WTC11 (cell line): ENCODE data around the gene CAMTA1. TPM values are rescaled to one million over a fixed set of nuclear protein-coding genes. Genes with fewer than 3 reads are reported as not detected.

Experiments used
- ATAC-seq: fragments of 200-7000 bp; cut with Tn5 transposase; 2 replicates; pipeline ENCODE4 v1.10.0; 2021; ENCODE audit warnings: mild to moderate bottlenecking, moderate library complexity
- CTCF ChIA-PET: fragments of 300-600 bp; sonication (Branson Sonifier 250); formaldehyde crosslinking; loops from one replicate; lab custom pipeline; 2021; ENCODE audit warnings: antibody characterized with exemption; lab: Charles Lee
- POLR2A ChIA-PET: fragments of 350-600 bp; sonication (Branson Sonifier 250); formaldehyde crosslinking; loops from one replicate; lab custom pipeline; 2021; ENCODE audit warnings: antibody characterized with exemption; lab: Charles Lee
- DNase-seq: peaks from one replicate; pipeline ENCODE4 v3.0.0; 2021; ENCODE audit warnings: low spot score
- H3K27ac Mint-ChIP-seq: 2 replicates; pipeline ENCODE4 v1.8.0; 2021; ENCODE audit warnings: mixed read lengths
- H3K27me3 Mint-ChIP-seq: 2 replicates; pipeline ENCODE4 v1.8.0; 2021; ENCODE audit warnings: low read depth, mild to moderate bottlenecking, moderate library complexity, mixed read lengths
- H3K36me3 Mint-ChIP-seq: 2 replicates; pipeline ENCODE4 v1.8.0; 2021; ENCODE audit warnings: mixed read lengths
- H3K4me1 Mint-ChIP-seq: 2 replicates; pipeline ENCODE4 v1.8.0; 2022; ENCODE audit warnings: mixed read lengths
- H3K4me3 Mint-ChIP-seq: 2 replicates; pipeline ENCODE4 v1.8.0; 2021; ENCODE audit warnings: mild to moderate bottlenecking, moderate library complexity, mixed read lengths
- H3K9me3 Mint-ChIP-seq: 2 replicates; pipeline ENCODE4 v1.8.0; 2021; ENCODE audit warnings: mixed read lengths
- ATF2 ChIP-seq: sonication (generic); formaldehyde crosslinking; IDR thresholded peaks from 2 replicates; pipeline ENCODE4 v1.8.1; 2022; ENCODE audit warnings: low read depth, missing genetic modification reagents, borderline replicate concordance
- CDX4 ChIP-seq: fragments of 250-450 bp; sonication (Bioruptor Pico); IDR thresholded peaks from 2 replicates; pipeline ENCODE4 v1.9.0; 2021; ENCODE audit warnings: moderate library complexity, mild to moderate bottlenecking, inconsistent platforms, borderline replicate concordance
- CREM ChIP-seq: sonication (generic); formaldehyde crosslinking; IDR thresholded peaks from 2 replicates; pipeline ENCODE4 v1.8.1; 2022; ENCODE audit warnings: mild to moderate bottlenecking, missing genetic modification reagents, moderate library complexity
- ETV6 ChIP-seq: sonication (generic); formaldehyde crosslinking; IDR thresholded peaks from 2 replicates; pipeline ENCODE4 v1.8.1; 2022; ENCODE audit warnings: mild to moderate bottlenecking, missing genetic modification reagents
- FOXJ3 ChIP-seq: sonication (generic); formaldehyde crosslinking; IDR thresholded peaks from 2 replicates; pipeline ENCODE4 v1.9.0; 2021; ENCODE audit warnings: missing genetic modification reagents, mild to moderate bottlenecking, borderline replicate concordance
- FOXK1 ChIP-seq: sonication (generic); formaldehyde crosslinking; IDR thresholded peaks from 2 replicates; pipeline ENCODE4 v1.8.0; 2022; ENCODE audit warnings: mild to moderate bottlenecking, moderate library complexity, missing genetic modification reagents
- FOXP1 ChIP-seq: sonication (generic); formaldehyde crosslinking; IDR thresholded peaks from 2 replicates; pipeline ENCODE4 v1.8.0; 2022; ENCODE audit warnings: missing genetic modification reagents, mild to moderate bottlenecking, moderate library complexity, borderline replicate concordance
- HMGA2 ChIP-seq: fragments of 250-450 bp; sonication (Bioruptor Pico); IDR thresholded peaks from 2 replicates; pipeline ENCODE4 v1.4.0; 2021; ENCODE audit warnings: mild to moderate bottlenecking, moderate library complexity
- IRF2 ChIP-seq: sonication (generic); formaldehyde crosslinking; IDR thresholded peaks from 2 replicates; pipeline ENCODE4 v1.8.0; 2022; ENCODE audit warnings: low read depth, missing genetic modification reagents, borderline replicate concordance
- KAT7 ChIP-seq: sonication (generic); formaldehyde crosslinking; IDR thresholded peaks from 2 replicates; pipeline ENCODE4 v1.8.1; 2023; ENCODE audit warnings: missing genetic modification reagents, mild to moderate bottlenecking, borderline replicate concordance
- MAX ChIP-seq: sonication (generic); formaldehyde crosslinking; IDR thresholded peaks from 2 replicates; pipeline ENCODE4 v1.8.0; 2022; ENCODE audit warnings: mild to moderate bottlenecking, missing genetic modification reagents
- MXD4 ChIP-seq: fragments of 250-450 bp; sonication (Bioruptor Pico); IDR thresholded peaks from 2 replicates; pipeline ENCODE4 v1.8.0; 2021; ENCODE audit warnings: mild to moderate bottlenecking, moderate library complexity, borderline replicate concordance
- MYBL2 ChIP-seq: sonication (generic); formaldehyde crosslinking; IDR thresholded peaks from 2 replicates; pipeline ENCODE4 v1.8.1; 2023; ENCODE audit warnings: mild to moderate bottlenecking, moderate library complexity, missing genetic modification reagents
- NFE2L1 ChIP-seq: sonication (generic); formaldehyde crosslinking; IDR thresholded peaks from 2 replicates; pipeline ENCODE4 v1.8.1; 2023; ENCODE audit warnings: missing genetic modification reagents
- OVOL2 ChIP-seq: fragments of 250-450 bp; sonication (Bioruptor Pico); IDR thresholded peaks from 2 replicates; pipeline ENCODE4 v1.9.0; 2021; ENCODE audit warnings: mild to moderate bottlenecking, borderline replicate concordance
- RELA ChIP-seq: sonication (generic); formaldehyde crosslinking; IDR thresholded peaks from 2 replicates; pipeline ENCODE4 v1.8.1; 2022; ENCODE audit warnings: missing genetic modification reagents, mild to moderate bottlenecking, borderline replicate concordance
- RORB ChIP-seq: fragments of 250-450 bp; sonication (Bioruptor Pico); IDR thresholded peaks from 2 replicates; pipeline ENCODE4 v1.9.0; 2021; ENCODE audit warnings: mild to moderate bottlenecking
- SMAD3 ChIP-seq: sonication (generic); formaldehyde crosslinking; IDR thresholded peaks from 2 replicates; pipeline ENCODE4 v1.8.0; 2022; ENCODE audit warnings: missing genetic modification reagents, mild to moderate bottlenecking, borderline replicate concordance
- SP1 ChIP-seq: sonication (generic); formaldehyde crosslinking; conservative IDR thresholded peaks from 2 replicates; pipeline ENCODE4 v1.8.1; 2022; ENCODE audit warnings: missing genetic modification reagents
- USF1 ChIP-seq: sonication (generic); formaldehyde crosslinking; IDR thresholded peaks from 2 replicates; pipeline ENCODE4 v1.8.0; 2022; ENCODE audit warnings: mild to moderate bottlenecking, missing genetic modification reagents
- ZBTB21 ChIP-seq: sonication (generic); formaldehyde crosslinking; IDR thresholded peaks from 2 replicates; pipeline ENCODE4 v1.8.1; 2023; ENCODE audit warnings: mild to moderate bottlenecking, missing genetic modification reagents, borderline replicate concordance
- ZNF396 ChIP-seq: fragments of 250-450 bp; sonication (Bioruptor Pico); IDR thresholded peaks from 2 replicates; pipeline ENCODE4 v1.8.0; 2021; ENCODE audit warnings: mild to moderate bottlenecking, moderate library complexity, borderline replicate concordance
- ZNF416 ChIP-seq: fragments of 250-450 bp; sonication (Bioruptor Pico); IDR thresholded peaks from 2 replicates; pipeline ENCODE4 v1.9.0; 2021; ENCODE audit warnings: mild to moderate bottlenecking, inconsistent platforms
- ZNF423 ChIP-seq: fragments of 250-450 bp; sonication (Bioruptor Pico); IDR thresholded peaks from 2 replicates; pipeline ENCODE4 v2.1.2; 2022; ENCODE audit warnings: mild to moderate bottlenecking, moderate library complexity
- total RNA-seq: library from RNA; stranded (reverse); gene quantifications from 3 replicates; pipeline ENCODE4 v1.2.3, GENCODE V29; 2021

CAMTA1 gene
- total RNA-seq, 1 experiment from 2014 or later: 86.4 TPM

GRCh38 chr1:7113822-7114221 lies 328.6 kb downstream of the CAMTA1 start:
- DNase-seq: no peak
- H3K27me3 Mint-ChIP-seq: no peaks in the 10 kb centered on the region
- CTCF ChIA-PET: no interaction called here
- H3K4me3 Mint-ChIP-seq: no peak overlapping the region
- no peak for TF ChIP-seq MAX (CRISPR knock-in tag)
- TF ChIP-seq ZNF396 (CRISPR knock-in tag): no peak
- no peak for TF ChIP-seq FOXJ3
- no peak for TF ChIP-seq HMGA2
- peaks cover 19% of the 10 kb centered on the region for H3K9me3 Mint-ChIP-seq
- H3K27ac Mint-ChIP-seq: no peak overlapping the region
- peaks cover 17% of the 10 kb centered on the region for H3K4me1 Mint-ChIP-seq
- POLR2A ChIA-PET: no interaction called here
- ATAC-seq: no peak
- H3K36me3 Mint-ChIP-seq: peaks cover 13% of the 10 kb centered on the region

GRCh38 chr1:7116001-7116400 lies 330.7 kb downstream of the CAMTA1 start:
- CTCF ChIA-PET: interaction anchor here (0.6 kb wide), 1 partner anchor 76 kb away, joined by 3 read pairs; no protein-coding TSS in a partner anchor
- peaks cover 23% of the 10 kb centered on the region for H3K9me3 Mint-ChIP-seq
- no peak for ATAC-seq

GRCh38 chr1:7117399-7118281 lies 332.4 kb downstream of the CAMTA1 start:
- H3K27ac Mint-ChIP-seq: peak overlapping the region; percentile 86
- no peak overlapping the region; the same call in 1 of the 2 replicates for H3K4me3 Mint-ChIP-seq
- ChIA-PET CTCF (interaction anchor here (0.6 to 1.8 kb wide), 8 partner anchors 32 to 155 kb away, joined by 3 to 14 read pairs (median 5); no protein-coding TSS in a partner anchor), POLR2A (interaction anchor here (0.5 kb wide), 1 partner anchor 138 kb away, joined by 3 read pairs; no protein-coding TSS in a partner anchor)
- H3K27me3 Mint-ChIP-seq: no peaks in the 10 kb centered on the region
- H3K4me1 Mint-ChIP-seq: peaks cover 21% of the 10 kb centered on the region
- DNase-seq (peak; percentile 55), ATAC-seq (peak; percentile 96)
- no peak for TF ChIP-seq FOXK1 (CRISPR knock-in tag)
- no peak for TF ChIP-seq SMAD3
- peaks cover 13% of the 10 kb centered on the region for H3K36me3 Mint-ChIP-seq
- H3K9me3 Mint-ChIP-seq: peaks cover 20% of the 10 kb centered on the region

More at GRCh38 chr1:7116001-7116400, 330.7 kb downstream of the CAMTA1 start:
- POLR2A ChIA-PET: no interaction called here
- no peak overlapping the region for H3K27ac Mint-ChIP-seq
- TF ChIP-seq RORB (CRISPR knock-in tag) (no peak), KAT7 (CRISPR knock-in tag) (no peak), CDX4 (CRISPR knock-in tag) (no peak), FOXP1 (CRISPR knock-in tag) (no peak), NFE2L1 (CRISPR knock-in tag) (no peak), CREM (CRISPR knock-in tag) (no peak), MAX (CRISPR knock-in tag) (no peak), OVOL2 (CRISPR knock-in tag) (no peak), USF1 (CRISPR knock-in tag) (no peak)
- H3K4me3 Mint-ChIP-seq: no peak overlapping the region
- DNase-seq: no peak
- peaks cover 13% of the 10 kb centered on the region for H3K36me3 Mint-ChIP-seq
- no peaks in the 10 kb centered on the region for H3K27me3 Mint-ChIP-seq
- H3K4me1 Mint-ChIP-seq: peaks cover 21% of the 10 kb centered on the region

GRCh38 chr1:7119156-7119555 lies 333.9 kb downstream of the CAMTA1 start:
- ATAC-seq (no peak), DNase-seq (no peak)
- ChIA-PET POLR2A (no interaction called here), CTCF (no interaction called here)
- H3K4me1 Mint-ChIP-seq: peaks cover 21% of the 10 kb centered on the region
- H3K9me3 Mint-ChIP-seq: peaks cover 18% of the 10 kb centered on the region
- H3K4me3 Mint-ChIP-seq: no peak overlapping the region
- TF ChIP-seq MYBL2 (no peak), SP1 (CRISPR knock-in tag) (no peak), IRF2 (no peak), ATF2 (CRISPR knock-in tag) (no peak), ETV6 (CRISPR knock-in tag) (no peak), ZNF416 (no peak), ZNF423 (CRISPR knock-in tag) (no peak), RELA (CRISPR knock-in tag) (no peak), ZBTB21 (no peak), FOXP1 (CRISPR knock-in tag) (no peak), CREM (CRISPR knock-in tag) (no peak), MXD4 (CRISPR knock-in tag) (no peak)
- peaks cover 11% of the 10 kb centered on the region for H3K36me3 Mint-ChIP-seq
- no peaks in the 10 kb centered on the region for H3K27me3 Mint-ChIP-seq
- H3K27ac Mint-ChIP-seq: no peak overlapping the region
